ENCODE data around the gene ZNF708.
"Not testable (repeated sequence)": the region's sequence is repeated elsewhere in the genome, so short reads cannot be mapped to it uniquely, and the experiment has no call there.

Gene ZNF708

GRCh38 chr19:21259421-21260124, 69.6 kb downstream of the ZNF708 start:
- DNase-seq: not testable (repeated sequence)

DNA sequence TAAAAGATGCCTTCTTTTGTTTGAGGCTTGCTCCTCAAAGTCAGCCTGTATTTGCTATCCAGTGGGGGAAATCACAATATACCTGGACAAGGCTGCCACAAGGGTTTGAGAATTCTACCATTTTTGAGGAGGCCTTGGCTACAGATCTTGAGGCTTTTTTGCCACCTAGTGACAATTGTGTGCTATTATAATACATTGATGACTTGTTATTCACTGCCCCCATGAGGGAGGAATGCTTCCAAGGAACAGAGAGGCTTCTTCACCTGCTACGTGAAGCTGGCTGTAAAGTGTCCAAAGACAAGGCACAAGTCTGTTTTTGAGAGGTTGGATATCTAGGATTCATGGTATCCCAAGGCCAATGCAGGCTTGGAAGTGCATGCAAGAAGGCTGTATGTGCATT, 72.5 kb downstream of the ZNF708 start:
- no peak for DNase-seq

Measured in effector CD8-positive, alpha-beta T cell (primary cell).